Measurements from ENCODE around the gene MAP3K21. TPM values are rescaled to one million over a fixed set of nuclear protein-coding genes. Genes with fewer than 3 reads are reported as not detected.
A peak's percentile ranks its signal among the peaks of the same experiment; 100 is the strongest.

Gene MAP3K21
- total RNA-seq, 2 donors from 2014 or later: 4.7 to 76.1 TPM

DNA sequence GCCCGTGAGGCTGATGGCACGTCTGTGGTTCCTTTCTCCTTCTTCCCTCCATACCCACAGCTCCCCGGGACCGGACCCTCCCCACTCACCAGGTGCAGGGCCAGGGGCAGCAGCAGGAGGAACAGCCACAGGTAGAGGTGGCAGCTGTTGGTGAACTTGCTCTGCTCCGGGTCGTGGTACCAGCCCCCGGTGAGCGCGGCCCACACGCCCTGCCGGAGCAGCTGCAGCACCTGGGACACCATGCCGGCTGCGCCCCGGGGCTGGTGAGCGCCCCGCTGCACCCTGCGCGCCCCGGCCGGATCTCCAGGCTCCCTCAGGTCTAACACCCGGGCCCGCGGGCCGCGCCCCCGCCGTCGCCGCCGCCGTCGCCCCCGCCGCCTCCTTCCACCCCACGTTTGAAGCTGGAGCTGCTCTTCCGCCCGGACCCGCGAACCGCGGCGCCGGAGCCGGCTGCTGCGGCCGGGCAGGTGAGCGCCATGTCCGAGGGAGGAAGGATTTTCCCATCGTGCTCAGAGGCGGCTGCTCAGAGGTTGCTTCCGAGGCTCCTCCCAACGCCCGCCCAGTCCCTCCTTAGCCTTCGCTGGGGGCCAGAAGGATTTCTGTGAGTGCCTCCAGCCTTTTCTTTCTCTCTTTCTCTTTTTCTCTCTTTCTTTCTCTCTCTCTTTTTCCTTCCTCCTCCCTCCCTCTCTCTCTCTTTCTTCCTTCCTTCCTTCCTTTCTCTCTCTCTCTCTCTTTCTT, 32.1 kb upstream of the MAP3K21 start, which contains the start of gene PCNX2:
TSS of gene PCNX2 (minus strand) at position 489 of the 738 bp plus-strand sequence. CDS start at position 242, 247 bp downstream.
- intact Hi-C loops (cut with DNase I): no loop called here
- Histone ChIP-seq H3K4me3 (peak within 1 kb of the TSS; percentile 54 to 64), H3K27ac (no peak within 1 kb of the TSS), H3K27me3 (replicated peaks; ENCODE audit: insufficient read depth) (no peaks in the 10 kb centered on the region), H3K4me1 (replicated peaks) (no peaks in the 10 kb centered on the region), H3K36me3 (no peaks in the 10 kb centered on the region), H3K9me3 (no peaks in the 10 kb centered on the region)
- peak; percentile 48 for DNase-seq (ENCODE audit: low spot score)
- TF ChIP-seq POLR2A (IDR thresholded peaks at IDR 0.05) (peak; percentile 17), POLR2AphosphoS5 (IDR thresholded peaks at IDR 0.05) (peak; percentile 47), CTCF (IDR thresholded peaks at IDR 0.05) (no peak)
- 1% methylated on average over 22 of the region's 54 CpGs for WGBS

- no peak for DNase-seq (ENCODE audit: low spot score)
- TF ChIP-seq POLR2A (IDR thresholded peaks at IDR 0.05) (no peak), CTCF (IDR thresholded peaks at IDR 0.05) (no peak), POLR2AphosphoS5 (IDR thresholded peaks at IDR 0.05) (no peak)
- H3K36me3 ChIP-seq: no peaks in the 10 kb centered on the region
- 2% methylated on average over 5 of the region's 5 CpGs for WGBS
- H3K4me3 ChIP-seq: peak overlapping the region; percentile 54 to 64
- no peaks in the 10 kb centered on the region for H3K4me1 ChIP-seq (replicated peaks)
- H3K9me3 ChIP-seq: no peaks in the 10 kb centered on the region
- intact Hi-C loops (cut with DNase I): no loop called here
- H3K27me3 ChIP-seq (replicated peaks; ENCODE audit: insufficient read depth): no peaks in the 10 kb centered on the region
- no peak overlapping the region for H3K27ac ChIP-seq
Observed at GRCh38 chr1:233295975-233296322, 31.6 kb upstream of the MAP3K21 start.

DNA sequence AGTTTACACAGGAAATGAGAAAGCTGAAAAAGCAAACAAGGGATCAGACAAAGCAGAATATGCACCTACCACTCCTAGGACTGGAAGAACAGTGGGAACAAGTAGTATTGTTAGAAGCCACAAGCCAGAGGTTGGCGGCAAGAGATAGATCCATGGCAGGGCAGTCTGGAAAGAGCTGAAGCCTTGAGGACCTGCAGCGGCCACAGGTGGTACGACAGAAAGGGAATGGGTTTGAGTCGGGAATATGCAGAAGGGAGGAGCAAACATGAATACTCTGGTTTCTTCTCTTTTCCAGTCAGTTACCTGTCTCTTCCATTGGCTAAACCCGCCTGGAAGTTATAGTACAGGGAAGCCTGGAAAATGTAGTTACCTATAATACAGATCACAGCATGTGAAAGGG, 28.1 kb upstream of the MAP3K21 start:
- intact Hi-C loops (cut with DNase I): no loop called here
- H3K9me3 ChIP-seq: no peaks in the 10 kb centered on the region
- 71% methylated on average over 5 of the region's 5 CpGs for WGBS

GRCh38 chr1:233300326-233300725, 27.2 kb upstream of the MAP3K21 start:
- no peaks in the 10 kb centered on the region for H3K36me3 ChIP-seq

More for the DNA sequence above, 28.1 kb upstream of the MAP3K21 start:
- H3K4me1 ChIP-seq (replicated peaks): no peaks in the 10 kb centered on the region
- H3K36me3 ChIP-seq: no peaks in the 10 kb centered on the region
- no peak overlapping the region for H3K4me3 ChIP-seq
- DNase-seq (ENCODE audit: low spot score): no peak
- no peak overlapping the region for H3K27ac ChIP-seq
- no peaks in the 10 kb centered on the region for H3K27me3 ChIP-seq (replicated peaks; ENCODE audit: insufficient read depth)
- TF ChIP-seq CTCF (IDR thresholded peaks at IDR 0.05): no peak

More at GRCh38 chr1:233300326-233300725, 27.2 kb upstream of the MAP3K21 start:
- Histone ChIP-seq H3K27me3 (replicated peaks; ENCODE audit: insufficient read depth) (no peaks in the 10 kb centered on the region), H3K27ac (no peak overlapping the region), H3K9me3 (no peaks in the 10 kb centered on the region), H3K4me3 (no peak overlapping the region), H3K4me1 (replicated peaks) (no peaks in the 10 kb centered on the region)
- TF ChIP-seq POLR2AphosphoS5 (IDR thresholded peaks at IDR 0.05) (no peak), CTCF (IDR thresholded peaks at IDR 0.05) (no peak), POLR2A (IDR thresholded peaks at IDR 0.05) (no peak)
- 82% methylated on average over 2 of the region's 2 CpGs for WGBS
- intact Hi-C loops (cut with DNase I): no loop called here
- no peak for DNase-seq (ENCODE audit: low spot score)
